Smooth muscle cell of the brain vasculature (primary cell): ENCODE results near the gene CHST14.
"Not testable (repeated sequence)": the region's sequence is repeated elsewhere in the genome, so short reads cannot be mapped to it uniquely, and the experiment has no call there.

Source experiments
- DNase-seq: peaks from one replicate; pipeline ENCODE4 v3.0.0-alpha.2; 2012; ENCODE audit warnings: low read depth, low spot score

The CHST14 gene

GRCh38 chr15:40440743-40441564 is 29.8 kb upstream of the CHST14 start, which contains the start of gene BAHD1:
TSS of gene BAHD1 (plus strand) at chr15:40440953. CDS start at chr15:40458465, 17,512 bp downstream.
- peak; percentile 80 for DNase-seq

GRCh38 chr15:40441565-40442531 is 28.9 kb upstream of the CHST14 start:
- no peak for DNase-seq

GRCh38 chr15:40443255-40443654 is 27.5 kb upstream of the CHST14 start:
- DNase-seq = no peak

GRCh38 chr15:40443846-40444245 is 26.9 kb upstream of the CHST14 start:
- DNase-seq = no peak

GRCh38 chr15:40444736-40445135 is 26.0 kb upstream of the CHST14 start:
- DNase-seq = no peak

GRCh38 chr15:40445421-40445922 is 25.3 kb upstream of the CHST14 start:
- no peak for DNase-seq

GRCh38 chr15:40446144-40446543 is 24.6 kb upstream of the CHST14 start:
- DNase-seq = no peak

- no peak for DNase-seq
Measured at GRCh38 chr15:40448354-40448753, 22.4 kb upstream of the CHST14 start.

GRCh38 chr15:40449275-40449674 is 21.5 kb upstream of the CHST14 start:
- no peak for DNase-seq

- no peak for DNase-seq
Measured at GRCh38 chr15:40450047-40450446, 20.7 kb upstream of the CHST14 start.

GRCh38 chr15:40451527-40452158 is 19.1 kb upstream of the CHST14 start:
- DNase-seq = no peak

- no peak for DNase-seq
Measured at GRCh38 chr15:40452296-40453090, 18.3 kb upstream of the CHST14 start.

- not testable (repeated sequence) for DNase-seq
Measured at GRCh38 chr15:40453941-40454340, 16.8 kb upstream of the CHST14 start.

GRCh38 chr15:40454904-40455391 is 15.8 kb upstream of the CHST14 start:
- no peak for DNase-seq

- no peak for DNase-seq
Measured at GRCh38 chr15:40456299-40456712, 14.5 kb upstream of the CHST14 start.

- no peak for DNase-seq
Measured at GRCh38 chr15:40456738-40457137, 14.0 kb upstream of the CHST14 start.

GRCh38 chr15:40458495-40459371 is 12.1 kb upstream of the CHST14 start:
- no peak for DNase-seq

GRCh38 chr15:40459391-40460015 is 11.3 kb upstream of the CHST14 start:
- DNase-seq = no peak

GRCh38 chr15:40460404-40460803 is 10.4 kb upstream of the CHST14 start:
- DNase-seq = no peak
